HEK293 (cell line): ENCODE results near the gene DCLRE1C.
A peak's percentile ranks its signal among the peaks of the same experiment; 100 is the strongest.

Experiments used
- BCL11B ChIP-seq: fragments of 450-650 bp; formaldehyde crosslinking; IDR thresholded peaks from 2 replicates; pipeline ENCODE4 v1.5.1; 2016; ENCODE audit warnings: low read depth, missing biosample characterization, missing genetic modification characterization
- GLIS2 ChIP-seq: fragments of 450-650 bp; formaldehyde crosslinking; IDR thresholded peaks from 2 replicates; pipeline ENCODE4 v1.5.1; 2016; ENCODE audit warnings: missing biosample characterization, missing genetic modification characterization
- INSM2 ChIP-seq: fragments of 450-650 bp; formaldehyde crosslinking; IDR thresholded peaks from 2 replicates; pipeline ENCODE4 v1.5.1; 2016; ENCODE audit warnings: missing biosample characterization, missing genetic modification characterization
- KLF9 ChIP-seq: fragments of 450-650 bp; formaldehyde crosslinking; IDR thresholded peaks from 2 replicates; pipeline ENCODE4 v1.5.1; 2016; ENCODE audit warnings: missing biosample characterization, missing genetic modification characterization, low read depth
- REST ChIP-seq: fragments of 450-650 bp; formaldehyde crosslinking; IDR thresholded peaks from 2 replicates; pipeline ENCODE4 v1.5.1; 2016; ENCODE audit warnings: missing biosample characterization, missing genetic modification characterization
- ZBTB6 ChIP-seq: fragments of 450-650 bp; formaldehyde crosslinking; IDR thresholded peaks from 2 replicates; pipeline ENCODE4 v1.5.1; 2017; ENCODE audit warnings: missing biosample characterization, missing genetic modification characterization
- ZNF133 ChIP-seq: fragments of 450-650 bp; formaldehyde crosslinking; IDR thresholded peaks from 2 replicates; pipeline ENCODE4 v1.5.1; 2016; ENCODE audit warnings: missing biosample characterization, missing genetic modification characterization
- ZNF138 ChIP-seq: fragments of 450-650 bp; formaldehyde crosslinking; IDR thresholded peaks from 2 replicates; pipeline ENCODE4 v1.5.1; 2016; ENCODE audit warnings: missing biosample characterization, missing genetic modification characterization, borderline replicate concordance
- ZNF19 ChIP-seq: fragments of 450-650 bp; formaldehyde crosslinking; IDR thresholded peaks from 2 replicates; pipeline ENCODE4; 2016; ENCODE audit warnings: missing biosample characterization, missing genetic modification characterization, low read depth
- ZNF280D ChIP-seq: fragments of 450-650 bp; formaldehyde crosslinking; IDR thresholded peaks from 2 replicates; pipeline ENCODE4 v1.5.1; 2016; ENCODE audit warnings: missing biosample characterization, missing genetic modification characterization
- ZNF398 ChIP-seq: fragments of 450-650 bp; formaldehyde crosslinking; IDR thresholded peaks from 2 replicates; pipeline ENCODE4 v1.5.1; 2017; ENCODE audit warnings: missing biosample characterization, missing genetic modification characterization
- ZNF416 ChIP-seq: fragments of 450-650 bp; formaldehyde crosslinking; IDR thresholded peaks from 2 replicates; pipeline ENCODE4 v1.5.1; 2016; ENCODE audit warnings: missing biosample characterization, missing genetic modification characterization
- ZNF426 ChIP-seq: fragments of 450-650 bp; formaldehyde crosslinking; IDR thresholded peaks from 2 replicates; pipeline ENCODE4 v1.5.1; 2017; ENCODE audit warnings: missing biosample characterization, missing genetic modification characterization, mild to moderate bottlenecking, inconsistent platforms, moderate library complexity
- ZNF571 ChIP-seq: fragments of 450-650 bp; formaldehyde crosslinking; IDR thresholded peaks from 2 replicates; pipeline ENCODE4 v1.5.0; 2017; ENCODE audit warnings: missing biosample characterization, missing genetic modification characterization
- ZNF654 ChIP-seq: fragments of 450-650 bp; formaldehyde crosslinking; IDR thresholded peaks from 2 replicates; pipeline ENCODE4 v1.5.1; 2016; ENCODE audit warnings: low read depth, missing biosample characterization, missing genetic modification characterization
- ZNF660 ChIP-seq: fragments of 450-650 bp; IDR thresholded peaks from 2 replicates; pipeline ENCODE4 v1.5.1; 2018; ENCODE audit warnings: missing biosample characterization, mild to moderate bottlenecking, missing genetic modification characterization
- ZNF768 ChIP-seq: fragments of 450-650 bp; formaldehyde crosslinking; IDR thresholded peaks from 2 replicates; pipeline ENCODE4 v1.5.1; 2018; ENCODE audit warnings: missing biosample characterization, mild to moderate bottlenecking, missing genetic modification characterization
- ZNF777 ChIP-seq: fragments of 450-650 bp; formaldehyde crosslinking; IDR thresholded peaks from 2 replicates; pipeline ENCODE4 v1.5.1; 2017; ENCODE audit warnings: missing biosample characterization, missing genetic modification characterization, borderline replicate concordance
- ZNF830 ChIP-seq: fragments of 450-650 bp; IDR thresholded peaks from 2 replicates; pipeline ENCODE4 v1.5.0; 2018; ENCODE audit warnings: missing biosample characterization, missing genetic modification characterization, low read depth, mild to moderate bottlenecking, moderate library complexity

The DCLRE1C gene

GRCh38 chr10:14971867-14972448 lies 18.1 kb upstream of the DCLRE1C start (continued):
- TF ChIP-seq ZNF280D (tag by site-specific recombination), result no peak
- TF ChIP-seq ZNF768, result no peak
- no peak for TF ChIP-seq ZBTB6 (tag by site-specific recombination)
- no peak for TF ChIP-seq ZNF571 (tag by site-specific recombination)
- TF ChIP-seq ZNF830 (tag by site-specific recombination), result no peak
- TF ChIP-seq ZNF138 (tag by site-specific recombination), result no peak
- no peak for TF ChIP-seq GLIS2 (tag by site-specific recombination)
- TF ChIP-seq ZNF660 (tag by site-specific recombination), result no peak
- TF ChIP-seq ZNF19 (tag by site-specific recombination), result no peak
- no peak for TF ChIP-seq BCL11B (tag by site-specific recombination)
- no peak for TF ChIP-seq ZNF426 (tag by site-specific recombination)
- no peak for TF ChIP-seq ZNF133
- TF ChIP-seq REST (tag by site-specific recombination), result no peak
- no peak for TF ChIP-seq ZNF398 (tag by site-specific recombination)
- no peak for TF ChIP-seq ZNF777 (tag by site-specific recombination)
- TF ChIP-seq ZNF654, result peak; percentile 73
- no peak for TF ChIP-seq INSM2 (tag by site-specific recombination)
- no peak for TF ChIP-seq ZNF416 (tag by site-specific recombination)
- no peak for TF ChIP-seq KLF9 (tag by site-specific recombination)
